GM12874 (cell line): ENCODE data around the gene COL11A2.

Experiments
- TF ChIP-seq, protein P1 (sequence below): IDR thresholded peaks from 2 replicates; pipeline ENCODE4 v1.5.1; 2011; ENCODE audit warnings: low read depth, mild to moderate bottlenecking, control low read depth, low read length, moderate library complexity; ENCODE audit not compliant: insufficient read depth

The COL11A2 gene

DNA sequence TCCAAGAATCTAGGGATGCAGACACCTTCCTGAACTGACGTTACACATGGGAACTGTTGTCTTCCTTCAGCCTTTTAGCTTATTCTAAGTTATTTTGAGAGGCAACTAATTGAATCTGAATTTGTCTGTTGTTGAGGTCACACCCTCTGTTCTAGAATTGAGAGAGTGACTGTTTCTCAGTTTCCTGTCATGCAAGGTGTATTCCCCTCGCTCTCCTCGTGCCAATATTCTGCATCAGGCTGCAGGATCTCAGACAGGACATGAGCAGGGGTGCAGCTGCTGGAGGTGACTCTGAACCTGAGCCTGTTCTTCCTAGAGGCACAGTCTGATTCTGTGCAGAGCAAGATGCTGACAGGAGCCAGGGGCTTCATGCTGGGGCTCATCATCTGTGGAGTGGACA is 63.9 kb downstream of the COL11A2 start:
- TF ChIP-seq, protein P1, sequence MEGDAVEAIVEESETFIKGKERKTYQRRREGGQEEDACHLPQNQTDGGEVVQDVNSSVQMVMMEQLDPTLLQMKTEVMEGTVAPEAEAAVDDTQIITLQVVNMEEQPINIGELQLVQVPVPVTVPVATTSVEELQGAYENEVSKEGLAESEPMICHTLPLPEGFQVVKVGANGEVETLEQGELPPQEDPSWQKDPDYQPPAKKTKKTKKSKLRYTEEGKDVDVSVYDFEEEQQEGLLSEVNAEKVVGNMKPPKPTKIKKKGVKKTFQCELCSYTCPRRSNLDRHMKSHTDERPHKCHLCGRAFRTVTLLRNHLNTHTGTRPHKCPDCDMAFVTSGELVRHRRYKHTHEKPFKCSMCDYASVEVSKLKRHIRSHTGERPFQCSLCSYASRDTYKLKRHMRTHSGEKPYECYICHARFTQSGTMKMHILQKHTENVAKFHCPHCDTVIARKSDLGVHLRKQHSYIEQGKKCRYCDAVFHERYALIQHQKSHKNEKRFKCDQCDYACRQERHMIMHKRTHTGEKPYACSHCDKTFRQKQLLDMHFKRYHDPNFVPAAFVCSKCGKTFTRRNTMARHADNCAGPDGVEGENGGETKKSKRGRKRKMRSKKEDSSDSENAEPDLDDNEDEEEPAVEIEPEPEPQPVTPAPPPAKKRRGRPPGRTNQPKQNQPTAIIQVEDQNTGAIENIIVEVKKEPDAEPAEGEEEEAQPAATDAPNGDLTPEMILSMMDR: no peak

DNA sequence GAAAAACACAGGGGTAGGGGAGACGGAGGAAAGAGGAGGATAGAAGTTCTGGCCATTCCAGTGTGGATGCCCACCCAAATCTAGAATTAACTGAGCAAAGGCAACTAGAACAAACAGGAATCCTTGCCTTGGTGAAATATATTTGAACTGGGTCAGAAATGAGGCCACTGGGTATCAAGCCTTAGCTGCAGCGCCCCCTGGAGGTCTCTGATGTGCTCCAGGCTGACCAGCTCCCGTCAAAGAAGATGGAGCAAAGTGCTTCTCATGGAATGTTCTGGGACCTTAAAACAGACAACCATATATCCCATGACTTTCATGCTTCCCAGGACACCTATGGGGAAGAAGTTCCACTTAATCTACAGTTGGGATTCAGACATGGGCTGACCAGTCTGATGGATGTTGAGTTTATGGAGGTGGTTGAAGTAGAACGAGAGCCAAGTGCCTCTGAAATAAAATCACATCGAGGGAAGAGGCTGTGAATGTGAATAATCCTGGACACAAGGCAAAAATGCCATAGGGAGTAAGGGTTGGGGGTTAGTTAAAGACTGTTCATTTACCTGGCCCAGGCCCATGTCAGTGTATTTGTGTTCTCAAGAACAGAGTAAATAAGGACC is 66.1 kb downstream of the COL11A2 start:
- TF ChIP-seq, protein P1: peak; percentile 72

DNA sequence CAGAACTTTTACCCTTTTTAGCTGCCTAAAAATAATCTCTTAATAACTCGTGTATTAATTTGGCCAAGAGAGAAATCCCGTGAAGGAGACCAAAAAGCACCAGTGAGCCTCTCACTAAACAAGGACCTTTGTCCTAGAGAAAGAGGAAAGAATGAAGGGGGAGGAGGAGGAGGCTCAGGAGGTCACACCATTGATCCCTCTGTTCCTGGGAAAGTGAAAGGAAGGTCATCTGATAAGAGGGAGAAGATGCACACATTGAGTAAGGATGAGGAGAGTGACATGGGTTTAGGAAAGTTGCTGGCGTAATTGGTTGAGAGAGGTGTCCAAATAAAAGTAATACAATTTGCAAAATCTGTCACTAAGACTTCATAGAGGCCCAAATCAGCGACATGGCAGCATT is 67.3 kb downstream of the COL11A2 start:
- TF ChIP-seq, protein P1: no peak

DNA sequence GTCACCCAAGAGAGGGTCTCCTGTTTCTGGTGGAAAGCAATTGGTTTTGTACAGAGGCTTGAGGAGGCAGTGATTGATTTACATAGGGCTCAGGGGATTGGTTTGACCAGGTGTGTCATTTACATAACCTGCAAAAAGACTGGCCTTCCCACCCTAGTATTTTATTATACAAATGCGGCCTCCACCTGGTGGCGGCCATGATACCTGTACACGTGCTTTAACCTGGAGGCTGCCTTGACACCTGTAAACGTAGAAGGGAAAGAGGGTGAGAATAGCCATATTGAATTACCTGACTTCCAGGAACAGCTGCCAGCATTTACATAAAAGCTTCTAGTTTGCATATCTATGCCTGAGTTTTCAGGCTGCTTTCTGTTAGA is 67.8 kb downstream of the COL11A2 start:
- TF ChIP-seq, protein P1: no peak

DNA sequence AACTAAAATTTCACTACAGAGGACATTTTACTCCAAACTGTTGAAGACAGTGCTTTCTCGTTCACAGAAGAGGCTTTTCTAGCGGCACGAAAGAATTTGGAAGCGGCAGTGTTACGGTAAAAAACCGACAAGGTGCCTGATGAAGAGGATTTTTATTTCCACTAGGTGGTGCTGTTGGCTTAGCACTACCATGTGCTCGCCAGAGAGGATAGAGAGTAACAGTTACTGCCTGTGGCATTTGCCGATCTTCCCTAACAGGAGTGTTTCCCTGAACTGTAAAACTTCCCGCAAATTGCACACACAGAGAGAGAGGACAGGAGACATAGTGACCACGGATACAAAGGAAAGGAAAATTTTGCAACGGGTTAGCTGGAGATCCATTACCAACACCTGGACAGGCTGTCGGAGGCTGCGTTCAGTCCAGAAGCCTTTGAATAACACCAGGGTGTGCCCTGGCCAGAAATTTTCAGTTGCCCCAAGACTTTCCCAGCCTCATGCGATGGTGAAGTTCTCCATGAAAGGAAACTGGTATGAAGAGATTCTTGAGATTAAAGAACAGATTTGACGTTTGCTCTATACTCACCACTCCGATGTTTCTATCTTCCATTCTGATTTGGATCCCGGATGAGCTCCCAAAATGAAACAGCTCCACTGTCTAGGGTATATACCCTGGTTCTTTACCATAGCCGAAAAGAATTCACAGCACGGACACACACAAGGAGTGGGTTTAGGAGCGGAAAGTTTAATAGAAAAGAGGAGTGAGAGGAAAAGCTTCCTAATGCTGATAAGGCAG is 68.3 kb downstream of the COL11A2 start:
- TF ChIP-seq, protein P1: peak; percentile 47; the same call in 1 of the 2 replicates

DNA sequence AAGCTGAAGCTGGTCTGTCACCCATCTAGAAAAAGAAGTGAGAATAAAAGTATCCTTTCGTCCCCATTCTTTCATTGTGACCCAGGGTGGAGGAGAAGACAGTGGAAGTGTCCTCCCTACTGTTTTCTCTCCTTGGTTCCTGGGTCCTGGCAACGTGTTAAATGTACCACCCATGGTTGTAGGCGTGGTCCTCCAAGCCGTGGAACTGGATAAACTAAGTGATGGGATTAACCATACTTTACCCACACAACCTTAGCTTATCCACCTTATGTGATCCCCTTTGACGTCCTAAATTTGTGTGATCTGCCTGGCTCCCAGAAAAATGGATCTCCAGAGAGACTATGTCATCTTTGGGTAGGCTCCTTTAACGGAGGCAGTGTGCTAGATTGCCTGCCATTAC is 69.1 kb downstream of the COL11A2 start:
- TF ChIP-seq, protein P1: no peak

DNA sequence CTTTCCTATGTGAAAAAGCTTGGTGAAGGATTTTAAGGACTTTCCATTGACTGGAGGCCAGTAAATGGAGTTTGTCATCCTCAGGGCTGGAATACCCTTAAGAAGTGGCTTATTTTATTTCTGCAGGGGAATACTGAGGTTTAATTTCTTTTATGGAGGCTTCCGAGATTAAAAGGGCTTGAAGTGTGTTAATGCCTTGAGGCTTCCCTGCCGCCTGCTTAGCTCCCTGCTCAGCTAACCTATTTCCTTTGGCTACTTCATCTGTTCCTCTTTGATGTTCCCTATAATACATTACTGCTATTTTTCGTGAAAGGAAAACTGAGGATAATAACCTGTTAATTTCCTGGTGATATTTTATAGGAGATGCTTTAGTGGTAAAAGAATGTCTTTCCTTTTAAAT is 72.3 kb downstream of the COL11A2 start:
- TF ChIP-seq, protein P1: no peak
